Mucosa of rectum (tissue), 2 donors: ENCODE results near the gene PXDN.

Source experiments
- H3K27ac ChIP-seq, 2 donors: one replicate each; pipeline ENCODE4 v1.7.0; 2013; ENCODE audit warnings: inconsistent platforms in 2 of 2, low read depth in 2 of 2, low read length in 2 of 2
- H3K27me3 ChIP-seq, 2 donors: one replicate each; pipeline ENCODE4 v1.7.0; 2013; ENCODE audit warnings: low read length in 2 of 2; ENCODE audit not compliant: control insufficient read depth in 2 of 2, insufficient read depth in 2 of 2
- H3K36me3 ChIP-seq, 2 donors: one replicate each; pipeline ENCODE4 v1.7.0; 2013; ENCODE audit warnings: low read length in 2 of 2; ENCODE audit not compliant: control insufficient read depth in 2 of 2, insufficient read depth in 2 of 2
- H3K4me1 ChIP-seq, 2 donors: one replicate each; pipeline ENCODE4 v1.7.0; 2013; ENCODE audit warnings: low read length in 2 of 2, mild to moderate bottlenecking in 1 of 2; ENCODE audit not compliant: control insufficient read depth in 2 of 2, insufficient read depth in 2 of 2
- H3K4me3 ChIP-seq, 2 donors: one replicate each; pipeline ENCODE4 v1.7.0; 2013; ENCODE audit warnings: low read length in 2 of 2
- H3K9ac ChIP-seq, 2 donors: one replicate each; pipeline ENCODE4 v1.7.0; 2013; ENCODE audit warnings: low read length in 2 of 2, low read depth in 1 of 2, mild to moderate bottlenecking in 1 of 2
- H3K9me3 ChIP-seq, 2 donors: one replicate each; pipeline ENCODE4 v1.7.0; 2013; ENCODE audit warnings: low read length in 2 of 2; ENCODE audit not compliant: control insufficient read depth in 2 of 2
- donor health status: healthy.
- donor health status: Normal muscosa, but diverticular disease.

Gene PXDN

DNA sequence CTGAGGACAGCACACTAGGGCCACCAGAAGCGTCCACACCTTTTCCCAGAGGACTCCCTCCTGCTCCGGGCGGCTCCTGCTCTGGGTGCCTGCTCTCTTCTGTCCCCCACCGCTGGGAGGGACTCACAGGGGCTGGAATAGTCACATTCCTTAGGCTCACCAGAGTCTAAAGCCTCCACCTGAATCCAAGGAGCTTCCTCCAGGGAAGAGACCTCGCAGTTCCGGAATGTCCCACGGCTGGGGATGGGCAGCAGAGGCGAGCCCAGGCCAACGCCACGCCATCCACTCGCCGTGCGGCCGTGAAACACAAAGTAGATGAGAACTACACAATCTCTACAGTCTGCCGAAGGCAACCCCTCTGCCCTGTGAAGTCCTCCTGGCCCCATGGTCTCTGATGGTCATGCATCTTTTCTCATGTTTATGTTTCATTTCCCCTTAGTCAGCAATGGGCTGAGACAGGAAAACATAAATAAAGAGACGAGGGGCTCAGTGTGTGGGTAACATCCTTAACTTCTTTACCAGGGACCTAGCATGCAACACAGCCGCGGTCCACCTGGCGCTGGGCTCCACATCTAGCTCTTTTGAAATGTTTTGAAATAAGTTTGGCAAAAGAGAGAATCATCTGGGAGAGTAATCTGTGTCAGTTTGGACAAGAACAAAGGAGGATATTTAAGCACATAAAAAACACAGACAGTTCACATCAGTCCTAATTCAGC, 98.4 kb downstream of the PXDN start:
- Histone ChIP-seq H3K36me3 (peaks cover 4 to 5% of the 10 kb centered on the region in 2 donors), H3K9me3 (no peaks in the 10 kb centered on the region), H3K9ac (no peak overlapping the region), H3K4me1 (peaks cover 0 to 5% of the 10 kb centered on the region in 2 donors), H3K27me3 (no peaks in the 10 kb centered on the region), H3K4me3 (no peak overlapping the region), H3K27ac (no peak overlapping the region)

DNA sequence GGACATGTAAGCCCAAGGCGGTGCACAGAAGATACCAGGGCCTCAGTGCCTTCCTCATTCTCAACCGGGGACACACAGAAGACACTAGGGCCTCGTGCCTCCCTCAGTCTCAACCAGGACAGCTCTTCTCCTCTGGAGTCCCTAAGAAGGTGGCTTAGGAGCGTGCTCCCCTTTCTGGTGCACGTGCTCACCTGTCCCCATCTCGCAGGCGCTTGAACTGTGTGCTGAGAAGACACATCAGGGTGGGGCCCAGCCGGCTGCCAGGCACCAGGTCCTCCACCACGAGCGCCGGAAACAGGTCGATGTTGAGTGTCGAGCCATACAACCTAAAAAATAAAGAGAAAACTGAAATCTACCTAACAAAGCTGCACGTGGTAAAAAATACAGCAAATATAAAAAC, 99.9 kb downstream of the PXDN start:
- H3K36me3 ChIP-seq = peaks cover 4% of the 10 kb centered on the region in 2 donors
- no peak overlapping the region for H3K4me3 ChIP-seq
- H3K9ac ChIP-seq = no peak overlapping the region
- H3K27ac ChIP-seq = no peak overlapping the region
- peaks cover 5 to 13% of the 10 kb centered on the region in 2 donors for H3K4me1 ChIP-seq
- H3K27me3 ChIP-seq = no peaks in the 10 kb centered on the region
- no peaks in the 10 kb centered on the region for H3K9me3 ChIP-seq

DNA sequence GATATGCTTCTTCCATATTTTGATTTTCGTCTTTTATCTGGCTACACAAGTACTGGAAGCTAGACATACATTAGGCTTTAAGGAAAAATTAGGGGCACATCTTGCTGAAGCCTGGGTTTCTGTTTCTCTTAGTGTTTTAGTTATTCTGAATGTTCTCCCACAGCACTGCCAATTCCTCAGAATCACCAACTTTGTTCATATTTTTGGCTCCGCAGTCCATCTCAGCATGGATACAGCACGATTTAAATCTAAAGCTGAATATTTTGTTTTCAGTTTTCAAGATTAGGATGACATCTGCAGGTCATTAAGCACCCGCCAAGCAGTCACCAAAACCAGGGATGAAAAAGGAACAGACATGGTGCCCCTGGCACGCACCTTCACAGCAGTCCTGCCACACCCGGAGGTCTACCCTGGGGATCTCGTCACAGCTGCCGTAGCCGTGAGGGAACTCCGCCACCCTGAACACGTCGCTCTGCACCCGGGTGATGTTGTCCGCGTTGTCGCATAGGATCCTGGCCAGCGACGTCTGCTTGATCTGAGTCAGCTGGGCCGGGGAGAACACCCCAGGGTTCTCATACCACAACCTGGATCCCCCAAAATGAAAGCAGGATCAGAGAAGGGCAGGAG, 101.2 kb downstream of the PXDN start:
- Histone ChIP-seq H3K27ac (no peak overlapping the region), H3K4me1 (peaks cover 5 to 13% of the 10 kb centered on the region in 2 donors), H3K4me3 (no peak overlapping the region), H3K27me3 (no peaks in the 10 kb centered on the region), H3K9ac (no peak overlapping the region), H3K36me3 (no peaks in the 10 kb centered on the region), H3K9me3 (no peaks in the 10 kb centered on the region)

DNA sequence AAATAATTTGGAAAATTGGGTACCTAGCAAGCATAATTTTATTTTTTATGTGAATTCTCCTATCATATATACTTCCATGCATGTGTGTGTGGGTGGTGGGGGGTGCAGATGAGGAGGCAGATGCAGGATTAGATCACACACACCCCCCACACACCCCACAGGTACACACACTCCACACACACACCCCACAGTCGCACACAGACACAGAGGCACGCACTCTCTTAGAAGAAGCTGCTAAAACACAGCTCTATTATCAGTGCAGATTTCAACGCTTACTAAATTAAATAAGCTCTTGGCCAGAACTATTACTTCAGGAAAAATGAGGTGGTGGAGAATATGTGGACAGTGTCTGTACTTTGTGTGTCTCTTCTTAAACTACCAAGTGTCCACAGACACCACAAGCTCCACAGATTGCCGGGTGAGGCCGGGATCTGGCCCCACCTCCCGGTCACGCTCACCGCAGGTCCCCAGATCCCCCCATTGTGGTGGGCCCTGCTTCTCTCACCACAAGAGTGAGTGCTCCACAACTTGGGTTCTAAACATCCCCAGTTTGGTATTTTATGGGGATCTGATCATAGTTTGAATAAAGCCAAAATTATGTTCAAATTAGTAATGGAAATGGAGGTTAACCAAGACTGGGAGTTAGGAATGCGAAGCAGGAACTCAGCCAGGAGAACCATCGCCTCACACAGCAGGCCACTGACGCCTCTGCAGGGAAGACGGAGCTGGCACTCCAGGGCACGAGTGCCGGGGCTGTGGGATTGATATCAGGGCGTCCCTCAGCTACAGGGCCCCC, 102.1 kb downstream of the PXDN start:
- Histone ChIP-seq H3K27me3 (no peaks in the 10 kb centered on the region), H3K4me1 (peaks cover 5 to 13% of the 10 kb centered on the region in 2 donors), H3K27ac (no peak overlapping the region), H3K36me3 (no peaks in the 10 kb centered on the region), H3K9ac (no peak overlapping the region), H3K9me3 (no peaks in the 10 kb centered on the region), H3K4me3 (no peak overlapping the region)

DNA sequence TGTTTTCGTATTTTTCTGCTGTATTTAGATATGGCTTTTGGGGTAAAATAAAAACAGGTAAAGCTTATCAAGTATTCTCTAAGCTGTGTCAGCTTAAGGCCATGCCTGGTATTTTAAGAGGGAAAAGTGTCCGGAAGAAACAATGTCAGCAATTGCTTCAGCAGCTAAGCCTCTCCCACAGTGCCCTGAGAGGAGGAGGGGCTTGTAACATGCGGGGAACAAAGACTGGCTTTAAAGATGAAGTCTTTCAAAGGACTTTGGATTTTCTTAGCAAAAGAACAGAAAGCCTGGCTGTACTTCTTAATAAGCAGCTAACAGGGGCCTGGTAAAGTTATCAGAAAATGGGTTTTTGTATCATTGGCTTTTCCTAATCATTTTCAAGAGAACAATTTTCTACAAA, 102.8 kb downstream of the PXDN start:
- Histone ChIP-seq H3K36me3 (no peaks in the 10 kb centered on the region), H3K27me3 (no peaks in the 10 kb centered on the region), H3K4me1 (peaks cover 5 to 13% of the 10 kb centered on the region in 2 donors), H3K9me3 (no peaks in the 10 kb centered on the region), H3K27ac (peak overlapping the region in 1 of 2 donors; percentile 39), H3K9ac (no peak overlapping the region), H3K4me3 (no peak overlapping the region)

- no peak overlapping the region for H3K9ac ChIP-seq
- H3K27ac ChIP-seq = peak overlapping the region; percentile 60 to 65
- no peaks in the 10 kb centered on the region for H3K9me3 ChIP-seq
- H3K27me3 ChIP-seq = no peaks in the 10 kb centered on the region
- no peak overlapping the region for H3K4me3 ChIP-seq
- H3K4me1 ChIP-seq = peaks cover 5 to 13% of the 10 kb centered on the region in 2 donors
- no peaks in the 10 kb centered on the region for H3K36me3 ChIP-seq
These were observed 103.8 kb downstream of the PXDN start for GRCh38 chr2:1640301-1641135.

DNA sequence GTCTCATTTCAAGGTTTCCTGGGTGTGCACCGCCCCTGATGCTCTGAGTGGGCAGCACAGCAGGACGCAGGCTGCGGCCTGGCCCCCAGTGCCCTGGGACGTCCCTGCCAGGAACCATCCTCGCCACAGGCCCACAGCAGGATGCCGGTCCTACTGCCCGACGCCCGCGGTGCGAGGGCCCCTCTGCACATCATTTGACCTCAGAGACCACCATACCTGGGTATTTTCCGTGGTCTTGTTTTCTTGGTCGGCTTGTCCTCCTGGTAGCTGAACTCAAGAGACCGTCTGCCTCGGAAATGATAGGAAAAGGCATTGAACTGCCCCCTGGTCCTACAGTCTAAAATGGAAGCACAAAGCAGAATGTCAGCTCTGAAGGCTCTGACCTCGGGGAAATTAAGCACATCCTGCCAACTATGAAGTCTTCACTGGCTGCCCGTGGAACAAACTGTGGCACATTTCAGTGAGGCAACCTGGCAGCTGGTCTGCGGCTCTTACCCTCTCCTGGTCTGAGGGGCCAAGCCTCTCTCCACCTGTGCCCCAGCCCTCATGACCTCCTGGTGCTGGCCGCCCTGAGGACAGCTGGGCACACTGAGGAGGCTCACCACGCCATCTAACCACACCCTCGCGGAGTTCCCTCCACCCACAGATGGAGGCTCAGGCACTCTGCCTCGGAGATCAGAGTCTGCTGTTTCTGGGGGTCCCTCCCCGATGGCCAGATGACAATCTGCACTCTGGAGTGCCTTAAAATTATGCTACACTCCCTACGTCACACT, 105.0 kb downstream of the PXDN start:
- Histone ChIP-seq H3K4me1 (peaks cover 5 to 13% of the 10 kb centered on the region in 2 donors), H3K27ac (no peak overlapping the region), H3K9me3 (no peaks in the 10 kb centered on the region), H3K36me3 (peaks cover 0 to 3% of the 10 kb centered on the region in 2 donors), H3K27me3 (no peaks in the 10 kb centered on the region), H3K9ac (no peak overlapping the region), H3K4me3 (no peak overlapping the region)

DNA sequence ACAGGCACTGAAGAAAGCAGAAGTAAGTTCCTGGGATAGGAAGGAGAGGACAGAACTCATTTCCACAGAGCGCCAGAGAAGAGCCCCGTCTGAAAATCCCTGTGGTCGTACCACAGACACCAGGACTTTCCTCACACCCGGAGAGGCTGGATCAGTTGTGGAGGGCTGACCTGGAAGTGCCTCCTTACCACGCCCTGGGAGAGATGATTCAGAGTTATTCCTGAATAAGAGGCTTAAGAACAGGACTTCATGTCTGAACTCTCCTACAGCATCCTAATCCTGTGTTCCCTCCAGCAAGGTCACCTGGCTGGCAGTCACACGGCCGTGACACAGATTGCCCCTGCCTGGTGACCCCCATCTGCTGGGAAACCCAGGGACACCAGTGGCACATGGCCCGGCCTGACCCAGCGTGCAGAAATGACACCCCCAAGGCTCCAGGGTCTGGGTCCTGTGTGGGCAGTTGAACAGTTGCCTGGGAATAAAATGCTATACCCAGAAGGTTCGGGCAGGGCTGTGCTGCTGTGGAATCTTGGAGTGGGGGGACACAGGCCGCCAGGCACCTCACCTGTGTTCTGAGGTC, 105.9 kb downstream of the PXDN start:
- Histone ChIP-seq H3K27ac (no peak overlapping the region), H3K27me3 (no peaks in the 10 kb centered on the region), H3K9ac (no peak overlapping the region), H3K36me3 (peaks cover 0 to 6% of the 10 kb centered on the region in 2 donors), H3K4me1 (peaks cover 5 to 14% of the 10 kb centered on the region in 2 donors), H3K4me3 (no peak overlapping the region), H3K9me3 (no peaks in the 10 kb centered on the region)

- Histone ChIP-seq H3K27me3 (no peaks in the 10 kb centered on the region), H3K27ac (no peak overlapping the region), H3K4me3 (no peak overlapping the region), H3K9me3 (no peaks in the 10 kb centered on the region), H3K4me1 (peaks cover 13 to 27% of the 10 kb centered on the region in 2 donors), H3K9ac (no peak overlapping the region), H3K36me3 (peaks cover 0 to 6% of the 10 kb centered on the region in 2 donors)
These were observed 107.4 kb downstream of the PXDN start for GRCh38 chr2:1636791-1637415.
